NCI-H146 (cell line): ENCODE results near the gene THOC5.

Experiments
- DNase-seq: peaks from one replicate; lab custom pipeline; 2025; lab: John Stamatoyannopoulos, UW

Gene THOC5

DNA sequence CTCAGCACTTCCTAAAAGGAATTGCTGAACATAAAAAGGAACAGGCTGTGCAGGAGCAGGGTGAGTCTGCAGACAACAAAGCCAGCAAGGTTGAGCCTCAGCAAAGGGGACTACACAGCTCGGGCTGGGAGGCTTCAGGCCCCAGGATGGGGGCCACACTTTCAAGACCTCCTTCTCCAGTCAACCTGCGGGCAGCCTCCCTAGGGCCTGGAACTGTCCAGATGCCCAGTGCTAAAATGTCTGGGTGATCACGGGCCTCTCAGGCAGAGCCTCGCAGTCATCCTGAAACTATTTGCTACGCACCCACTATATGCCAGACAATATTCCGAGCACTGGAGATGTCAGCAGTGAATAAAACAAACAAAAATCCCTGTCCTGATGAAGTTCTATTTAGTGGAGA lies 77.4 kb downstream of the THOC5 start:
- DNase-seq, result no peak

GRCh38 chr22:29475550-29475949 lies 78.0 kb downstream of the THOC5 start:
- no peak for DNase-seq

GRCh38 chr22:29473001-29473400 lies 80.6 kb downstream of the THOC5 start:
- no peak for DNase-seq

GRCh38 chr22:29470159-29470855 lies 83.2 kb downstream of the THOC5 start:
- peak; percentile 70 for DNase-seq

- DNase-seq, result no peak
Observed at GRCh38 chr22:29469755-29470154, 83.8 kb downstream of the THOC5 start.

DNA sequence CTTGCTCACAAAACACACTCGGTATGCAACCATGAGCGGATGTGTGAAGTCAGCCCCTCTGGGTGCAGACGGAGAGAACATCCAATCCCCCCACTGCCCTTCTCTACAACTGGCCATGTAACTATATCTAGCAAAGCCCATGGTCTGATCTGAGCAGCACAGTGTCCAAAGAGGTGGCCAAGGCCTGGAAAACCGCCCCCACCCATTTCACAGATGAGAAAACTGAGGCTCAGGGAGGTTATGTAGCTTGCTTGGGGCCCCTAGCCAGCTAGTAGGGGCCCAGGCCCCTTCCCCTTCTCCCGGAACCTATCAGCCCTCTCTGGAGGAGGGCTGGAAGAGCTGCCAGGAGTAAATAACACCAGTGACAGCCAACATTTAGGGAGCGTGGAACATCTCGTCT lies 89.0 kb downstream of the THOC5 start:
- no peak for DNase-seq

GRCh38 chr22:29463629-29464028 lies 89.9 kb downstream of the THOC5 start:
- DNase-seq, result no peak

GRCh38 chr22:29461263-29461662 lies 92.3 kb downstream of the THOC5 start:
- no peak for DNase-seq

GRCh38 chr22:29459773-29460172 lies 93.8 kb downstream of the THOC5 start:
- no peak for DNase-seq

DNA sequence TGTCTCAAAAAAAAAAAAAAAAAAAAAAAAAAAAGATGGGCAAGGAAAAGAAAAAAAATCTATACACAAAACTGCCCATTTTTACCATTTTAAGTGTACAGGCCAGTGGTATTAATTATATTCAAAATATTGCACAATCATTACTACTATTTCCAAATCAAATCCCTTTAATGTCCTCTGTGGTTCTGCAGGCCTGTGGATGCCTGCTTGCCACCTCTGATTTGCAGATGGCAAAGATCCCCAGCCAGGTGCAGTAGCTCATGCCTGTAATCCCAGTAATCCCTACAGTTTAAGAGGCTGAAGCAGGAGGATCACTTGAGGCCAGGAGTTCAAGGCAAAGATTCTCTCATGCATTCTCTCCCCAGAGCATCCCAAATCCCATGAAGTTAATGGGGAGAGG lies 95.0 kb downstream of the THOC5 start:
- no peak for DNase-seq

- DNase-seq, result peak; percentile 57
Observed at GRCh38 chr22:29457730-29458129, 95.8 kb downstream of the THOC5 start.

DNA sequence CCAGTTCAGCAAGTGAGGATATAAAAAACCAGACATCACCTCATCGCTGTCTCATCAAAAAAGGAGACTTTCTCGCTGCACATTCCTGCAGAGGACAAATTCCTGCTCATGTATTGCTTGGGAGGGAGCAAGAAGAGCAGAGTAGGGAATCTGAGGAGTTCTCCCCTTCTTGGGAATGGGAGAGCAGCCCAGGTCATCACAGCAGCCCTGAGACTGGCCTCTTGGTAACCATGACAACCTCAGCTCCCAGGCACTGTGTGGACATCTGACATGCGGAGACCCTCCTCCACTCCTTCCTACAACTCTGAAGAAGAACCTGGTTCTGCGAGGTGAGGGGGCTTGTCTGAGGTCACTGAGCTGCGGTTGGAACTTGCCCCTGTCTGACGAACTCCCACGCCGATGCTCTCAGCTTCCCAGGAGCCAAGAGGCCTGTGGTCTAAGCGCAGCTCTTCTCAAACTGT lies 97.3 kb downstream of the THOC5 start:
- DNase-seq, result no peak
